Dedifferentiated amniotic fluid mesenchymal stem cell (primary cell): Measurements from ENCODE around the gene TSPAN5.

Experiments
- DNase-seq: peaks from one replicate; pipeline ENCODE4 v3.0.0-alpha.2; 2016; ENCODE audit errors: extremely low spot score

The TSPAN5 gene

DNA sequence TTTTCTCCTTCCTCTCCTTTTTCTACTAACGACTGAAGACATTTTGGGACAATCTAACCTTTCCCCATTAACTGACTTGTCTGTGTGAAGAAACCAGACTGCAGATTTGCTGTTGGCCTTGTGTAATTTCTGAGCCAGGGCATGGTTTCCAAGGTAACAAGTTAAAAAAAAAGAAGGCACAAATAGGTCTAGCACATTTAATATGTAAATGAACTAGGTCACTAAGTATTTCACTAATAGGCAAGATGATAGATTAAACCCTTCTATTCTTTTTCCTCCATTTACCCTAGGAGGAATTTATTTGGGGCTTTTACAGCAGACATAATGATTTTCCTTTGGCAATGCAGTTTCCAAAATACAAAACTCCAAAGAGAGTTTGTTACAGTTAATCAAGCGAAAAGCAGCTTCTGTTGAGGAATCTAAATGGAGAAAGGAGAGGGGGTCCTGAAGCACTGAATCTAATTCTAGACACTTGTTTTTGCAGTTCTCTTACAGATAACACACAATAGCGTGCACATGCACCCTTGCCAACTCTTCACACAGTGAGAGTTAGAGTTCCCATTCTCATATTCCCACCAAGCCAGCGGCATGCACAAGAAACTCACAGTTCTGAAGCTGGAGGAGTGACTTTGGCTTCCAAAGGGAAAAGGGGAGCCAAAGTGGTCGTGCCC lies 72.0 kb downstream of the TSPAN5 start:
- DNase-seq = no peak

DNA sequence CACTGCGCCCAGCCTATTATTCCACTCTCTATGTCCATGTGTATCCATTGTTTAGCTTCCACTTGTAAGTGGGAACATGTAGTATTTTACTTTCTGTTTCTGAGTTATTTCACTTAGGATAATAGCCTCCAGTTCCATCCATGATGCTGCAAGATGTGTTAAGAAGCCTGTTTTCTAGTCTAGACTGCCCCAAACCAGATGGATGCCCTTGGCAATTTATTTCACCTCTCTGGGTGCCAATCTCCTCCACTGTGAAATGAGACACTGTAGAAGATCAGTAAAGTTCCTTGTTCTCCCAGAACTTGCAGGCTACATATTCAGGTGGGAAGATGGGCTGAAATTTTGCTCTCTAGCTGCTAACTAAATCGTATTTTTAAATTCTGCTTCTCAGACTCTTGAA lies 72.8 kb downstream of the TSPAN5 start:
- no peak for DNase-seq

DNA sequence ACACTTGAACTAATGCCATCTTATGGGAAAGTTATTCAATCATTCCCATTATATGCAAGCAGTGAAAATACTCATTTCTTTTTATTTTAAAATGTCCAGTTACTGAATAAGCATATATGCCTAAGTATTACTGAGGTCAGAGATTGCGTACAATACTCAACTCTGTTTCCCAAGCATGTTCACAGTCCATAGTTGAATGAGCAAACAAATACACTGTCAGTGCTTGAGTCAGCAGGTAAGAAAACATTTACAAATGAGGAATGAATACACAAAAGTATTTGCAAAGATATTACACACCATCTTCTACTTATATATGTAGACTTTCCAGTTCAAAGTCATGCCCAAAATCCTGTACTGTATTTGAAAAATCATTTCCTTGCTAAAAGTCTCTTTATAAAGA lies 74.1 kb downstream of the TSPAN5 start:
- DNase-seq = no peak

- DNase-seq = no peak
Observed at GRCh38 chr4:98583265-98583664, 75.1 kb downstream of the TSPAN5 start.

- no peak for DNase-seq
Observed at GRCh38 chr4:98581126-98581525, 77.3 kb downstream of the TSPAN5 start.

GRCh38 chr4:98577956-98578355 lies 80.5 kb downstream of the TSPAN5 start:
- no peak for DNase-seq

DNA sequence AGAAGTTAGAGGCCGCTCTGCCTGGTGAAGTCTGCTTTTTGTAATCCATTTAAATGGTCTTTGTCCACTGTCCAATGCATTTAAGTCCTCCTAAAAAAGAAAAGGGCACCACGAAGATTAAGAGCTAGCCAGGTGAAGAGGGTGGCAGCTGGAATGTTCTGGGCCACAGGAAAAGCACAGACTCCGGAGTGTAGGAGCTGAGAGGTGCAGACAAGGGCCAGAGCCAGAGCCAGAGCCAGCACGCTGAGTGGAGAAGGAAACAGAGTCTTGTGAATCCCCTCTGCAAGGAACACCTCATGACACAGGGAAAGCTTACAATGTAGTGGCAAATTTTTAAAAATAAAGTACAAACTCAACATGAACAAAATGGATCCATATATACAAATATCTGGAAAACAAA lies 83.6 kb downstream of the TSPAN5 start:
- no peak for DNase-seq

DNA sequence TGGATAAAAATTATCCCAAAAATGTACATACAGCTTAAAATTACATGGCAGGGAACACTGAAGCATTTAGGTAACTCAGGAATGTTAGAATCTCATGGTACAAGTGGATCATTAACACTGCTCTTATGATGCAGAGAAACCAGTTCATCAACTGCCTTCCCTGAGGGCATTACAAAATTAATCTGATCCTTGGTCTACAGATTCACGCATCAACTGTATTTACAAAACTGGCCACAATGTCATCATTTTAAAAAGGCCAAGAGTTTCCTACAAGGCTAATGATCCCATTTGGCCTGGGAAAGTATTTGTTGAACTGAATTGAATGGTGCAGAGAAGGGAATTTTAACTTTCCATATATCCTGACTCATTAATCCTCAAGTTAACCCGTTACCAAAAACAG lies 84.6 kb downstream of the TSPAN5 start:
- DNase-seq = no peak

GRCh38 chr4:98572697-98573096 lies 85.7 kb downstream of the TSPAN5 start:
- DNase-seq = no peak

- DNase-seq = no peak
Observed at GRCh38 chr4:98571161-98571786, 87.1 kb downstream of the TSPAN5 start.

DNA sequence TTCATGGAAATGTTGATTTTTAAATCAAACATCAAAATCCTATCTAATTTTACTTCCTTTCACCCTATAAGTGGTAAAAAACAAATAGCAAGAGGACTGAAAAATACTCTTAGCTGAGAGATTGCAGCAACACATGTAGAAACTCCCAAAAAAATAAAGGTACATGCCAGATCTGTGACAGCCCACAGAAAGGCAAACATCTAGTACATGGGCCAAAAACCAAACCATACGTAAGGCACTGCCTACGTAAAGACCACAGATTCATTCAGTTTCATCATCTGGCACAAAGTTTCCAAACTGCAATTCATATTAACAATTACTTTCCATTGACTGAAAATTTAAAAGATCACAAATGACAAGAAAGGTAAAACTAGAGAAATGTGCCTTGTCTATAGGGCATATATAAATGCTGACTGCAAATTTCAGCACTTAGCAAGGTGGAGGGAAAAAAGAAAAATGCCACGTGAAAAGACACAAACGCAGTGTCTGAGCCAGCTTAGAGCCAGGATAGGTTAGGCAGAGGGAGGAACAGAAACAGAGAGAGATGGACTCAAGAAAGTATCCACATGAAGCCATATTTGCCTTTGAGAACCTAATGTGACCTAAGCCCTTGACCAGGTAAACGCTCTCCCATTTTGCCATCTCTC lies 88.1 kb downstream of the TSPAN5 start:
- no peak for DNase-seq

DNA sequence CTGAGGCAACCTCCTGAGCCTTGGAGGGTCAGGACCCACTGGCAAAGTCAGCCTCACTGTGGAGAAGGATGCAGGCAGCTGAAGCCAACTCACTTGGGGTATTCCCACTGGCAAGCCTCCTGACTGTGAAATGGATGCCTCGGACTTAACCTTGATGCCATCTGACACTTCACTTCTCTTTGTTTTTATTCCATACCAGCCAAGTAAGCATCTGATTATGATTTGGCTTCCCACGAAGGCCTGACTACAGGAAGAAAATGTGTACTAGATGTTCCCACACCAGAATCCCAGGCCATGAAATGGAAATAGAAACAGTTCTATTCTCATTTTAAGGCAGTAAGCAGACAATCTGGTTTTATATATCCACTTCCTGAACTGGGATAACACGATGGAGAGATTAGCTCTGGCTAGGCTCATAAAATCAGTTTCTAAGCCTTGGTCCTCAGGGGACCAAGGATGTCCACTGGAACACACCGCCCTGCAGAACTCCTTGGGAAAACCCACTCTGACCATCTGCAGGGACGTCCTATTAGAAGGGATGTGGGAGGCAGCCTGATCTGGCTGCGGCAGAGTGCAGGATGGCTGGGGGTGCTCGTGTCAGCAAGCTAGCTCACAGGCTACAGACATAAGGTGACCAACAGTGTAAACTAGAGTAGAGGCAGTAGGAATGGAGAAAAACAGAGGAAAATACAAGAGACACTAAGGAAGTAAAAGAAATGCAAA lies 89.3 kb downstream of the TSPAN5 start:
- peak; percentile 32 for DNase-seq

- DNase-seq = no peak
Observed at GRCh38 chr4:98567611-98568010, 90.8 kb downstream of the TSPAN5 start.

- no peak for DNase-seq
Observed at GRCh38 chr4:98566361-98567008, 91.9 kb downstream of the TSPAN5 start.

DNA sequence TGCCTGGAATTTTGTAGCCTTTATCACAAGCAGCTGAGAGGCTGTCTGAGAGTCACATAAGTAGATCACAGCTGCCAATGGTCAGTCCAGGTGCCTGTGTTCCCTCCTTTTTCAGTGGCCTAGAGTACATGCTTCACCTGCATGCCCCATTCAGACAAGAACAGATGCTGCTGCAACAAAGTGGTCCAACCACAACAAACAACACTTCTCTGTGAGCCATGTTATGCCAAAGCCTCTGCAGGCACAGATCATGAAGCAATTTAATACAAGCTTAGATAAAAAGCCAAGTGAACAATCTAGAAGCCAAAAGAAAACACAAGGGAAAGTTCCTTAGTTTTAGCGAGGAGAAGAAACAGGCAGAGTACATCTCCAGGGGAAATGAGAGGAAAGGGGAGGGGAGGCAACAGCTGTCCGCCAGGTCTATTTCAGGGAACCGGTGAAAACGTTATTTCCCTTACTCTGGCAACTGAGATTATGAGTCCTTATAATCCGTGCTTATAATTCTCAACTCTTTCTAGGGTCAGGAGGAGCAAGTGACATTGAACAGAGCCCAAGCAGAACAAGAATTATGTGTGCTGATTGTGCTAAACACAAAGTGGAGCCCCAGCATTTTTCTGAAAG lies 92.6 kb downstream of the TSPAN5 start:
- no peak for DNase-seq

DNA sequence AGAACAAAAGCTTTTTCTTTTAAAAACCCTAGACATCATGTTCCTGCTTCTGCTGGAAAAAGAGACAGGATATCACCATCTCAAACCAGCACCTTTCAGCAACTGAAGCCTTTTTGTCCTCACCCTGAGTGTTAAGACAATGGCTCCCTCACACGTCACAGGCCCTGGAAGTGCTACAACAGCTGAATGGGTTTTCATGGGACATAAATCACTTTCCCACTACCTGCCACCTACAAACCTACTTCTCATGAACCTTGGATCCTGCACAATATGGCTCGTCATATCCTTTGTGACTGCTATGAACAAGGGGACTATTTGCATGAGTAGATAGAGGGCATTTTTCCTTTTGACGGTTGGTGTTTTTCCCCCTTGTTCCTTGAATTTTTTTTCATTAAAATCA lies 93.6 kb downstream of the TSPAN5 start:
- no peak for DNase-seq

GRCh38 chr4:98560321-98560720 lies 98.1 kb downstream of the TSPAN5 start:
- no peak for DNase-seq

- no peak for DNase-seq
Observed at GRCh38 chr4:98558471-98559169, 99.8 kb downstream of the TSPAN5 start.

DNA sequence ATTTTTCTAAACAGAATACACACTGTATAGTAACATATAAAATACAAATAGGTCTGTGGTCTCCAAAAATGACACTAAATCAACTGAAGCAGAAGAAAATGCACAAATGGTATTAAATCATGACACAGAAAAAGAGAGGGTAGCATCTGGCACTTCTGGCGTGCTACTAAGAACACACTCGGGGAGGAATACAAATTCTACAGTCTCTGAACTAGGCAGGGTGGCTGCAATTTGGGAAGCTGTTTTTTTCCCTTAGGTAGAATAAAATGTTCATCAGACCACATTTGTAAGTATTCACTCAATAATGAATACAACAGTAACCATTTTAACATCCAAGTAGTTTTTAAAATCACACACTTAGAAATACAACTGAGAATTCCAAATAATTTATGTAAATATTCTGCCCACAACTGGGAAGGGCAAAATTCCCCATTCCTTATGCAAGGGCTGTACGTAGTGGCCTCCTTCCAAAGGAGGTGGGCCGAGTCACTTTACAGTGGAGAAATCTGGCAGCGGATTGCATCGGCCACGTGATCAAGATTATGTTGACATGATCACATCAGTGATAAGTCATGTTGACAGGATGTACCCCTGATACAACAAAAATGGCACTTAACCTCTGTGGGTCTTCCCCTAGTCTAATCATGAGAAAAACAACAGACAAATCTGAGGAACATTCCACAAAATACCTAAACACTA lies 101.1 kb downstream of the TSPAN5 start:
- no peak for DNase-seq

DNA sequence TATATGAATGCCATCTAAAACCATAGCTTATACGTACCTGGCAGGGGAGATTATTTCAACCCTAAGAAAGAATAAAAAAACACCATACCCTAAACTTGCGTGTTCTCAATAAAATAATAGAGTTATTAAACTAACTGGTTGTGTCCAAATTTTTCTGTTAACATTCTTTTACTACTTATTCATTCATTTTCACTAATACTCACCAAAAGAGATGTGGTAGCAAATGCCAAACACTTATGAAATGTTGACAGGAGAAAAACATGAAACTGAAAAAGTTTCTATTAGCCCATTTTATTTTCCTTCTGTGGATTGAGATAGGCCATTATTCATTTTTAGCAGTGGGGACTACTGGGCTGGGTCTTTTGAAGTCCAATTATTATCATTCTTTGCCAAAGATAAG lies 102.0 kb downstream of the TSPAN5 start:
- no peak for DNase-seq
